Fibroblast of lung (primary cell): ENCODE results near the gene WNT11. TPM values are rescaled to one million over a fixed set of nuclear protein-coding genes. Genes with fewer than 3 reads are reported as not detected.

ENCODE experiments used
- DNase-seq, 2 donors: peaks; one replicate each; pipeline versions ENCODE4 v3.0.0 to v3.0.0-alpha.2; 2010; ENCODE audit warnings: low read depth in 2 of 2
- H2AFZ ChIP-seq: 2 replicates; pipeline ENCODE4 v1.5.1; 2012; ENCODE audit warnings: low read length, control low read depth, inconsistent platforms
- H3K27ac ChIP-seq: 2 replicates; pipeline ENCODE4 v1.5.1; 2011; ENCODE audit warnings: low read length, control low read depth; ENCODE audit not compliant: insufficient read depth
- H3K27me3 ChIP-seq: 2 replicates; pipeline ENCODE4 v1.5.1; 2011; ENCODE audit warnings: mild to moderate bottlenecking, low read length; ENCODE audit not compliant: control insufficient read depth, insufficient read depth
- H3K36me3 ChIP-seq: 2 replicates; pipeline ENCODE4 v1.5.1; 2011; ENCODE audit warnings: low read length; ENCODE audit not compliant: control insufficient read depth, insufficient read depth
- H3K4me1 ChIP-seq: 2 replicates; pipeline ENCODE4 v1.5.1; 2011; ENCODE audit warnings: low read length; ENCODE audit not compliant: control insufficient read depth, insufficient read depth; ENCODE audit errors: extremely low read depth
- H3K4me2 ChIP-seq: 2 replicates; pipeline ENCODE4 v1.5.1; 2011; ENCODE audit warnings: low read length, control low read depth; ENCODE audit not compliant: insufficient read depth; ENCODE audit errors: extremely low read depth
- H3K4me3 ChIP-seq, 4 experiments: fragments of 200-600 bp in 1 of 4; sonication (generic) in 1 of 4; replicated peaks in 1 of 4; 2 replicates each; pipeline ENCODE4 v1.5.1; 2011 to 2016; ENCODE audit warnings: low read length in 4 of 4, low read depth in 3 of 4, mild to moderate bottlenecking in 3 of 4, control low read depth in 2 of 4, inconsistent platforms in 1 of 4, mixed read lengths in 1 of 4; ENCODE audit not compliant: insufficient read depth in 1 of 4; ENCODE audit errors: control extremely low read depth in 1 of 4
- H3K79me2 ChIP-seq: 2 replicates; pipeline ENCODE4 v1.5.1; 2012; ENCODE audit warnings: mild to moderate bottlenecking, low read length, inconsistent platforms; ENCODE audit not compliant: control insufficient read depth, insufficient read depth
- H3K9ac ChIP-seq: 2 replicates; pipeline ENCODE4 v1.5.1; 2011; ENCODE audit warnings: mild to moderate bottlenecking, low read length, control low read depth; ENCODE audit not compliant: insufficient read depth
- H3K9me3 ChIP-seq: 2 replicates; pipeline ENCODE4 v1.5.1; 2012; ENCODE audit warnings: low read depth, low read length; ENCODE audit not compliant: control insufficient read depth, insufficient read depth
- H4K20me1 ChIP-seq: 2 replicates; pipeline ENCODE4 v1.5.1; 2011; ENCODE audit warnings: low read length; ENCODE audit not compliant: control insufficient read depth, insufficient read depth; ENCODE audit errors: extremely low read depth
- EZH2 ChIP-seq: IDR thresholded peaks from 2 replicates; pipeline ENCODE4 v1.5.1; 2012; ENCODE audit warnings: low read length, control low read depth, mild to moderate bottlenecking; ENCODE audit errors: missing control alignments
- polyA plus RNA-seq, 2 donors: library from polyadenylated mRNA; depleted of rRNA in 1 of 2; stranded (reverse) in 1 of 2; unstranded in 1 of 2; fragments of >200 nt; gene quantifications; 2 replicates each; pipeline ENCODE4 v1.2.1, GENCODE V29; 2011 to 2012; ENCODE audit warnings: missing spikeins in 1 of 2
- total RNA-seq: library from RNA; depleted of rRNA; stranded (reverse); fragments of >200 nt; gene quantifications from 2 replicates; pipeline ENCODE4 v1.2.1, GENCODE V29; 2014
- TF ChIP-seq, protein P1 (sequence below), 2 donors: IDR thresholded peaks in 1 of 2; conservative IDR thresholded peaks in 1 of 2; 1 replicate in 1 of 2; 2 replicates in 1 of 2; pipeline ENCODE4 v1.5.1; 2011 to 2012; ENCODE audit warnings: low read length in 2 of 2, control low read depth in 1 of 2, inconsistent platforms in 1 of 2, low read depth in 1 of 2, mild to moderate bottlenecking in 1 of 2

The WNT11 gene
- total and polyA plus RNA-seq, 2 donors (not counting 1 experiment from before 2014, with no cell fraction given), result 0.07 to 0.33 TPM

DNA sequence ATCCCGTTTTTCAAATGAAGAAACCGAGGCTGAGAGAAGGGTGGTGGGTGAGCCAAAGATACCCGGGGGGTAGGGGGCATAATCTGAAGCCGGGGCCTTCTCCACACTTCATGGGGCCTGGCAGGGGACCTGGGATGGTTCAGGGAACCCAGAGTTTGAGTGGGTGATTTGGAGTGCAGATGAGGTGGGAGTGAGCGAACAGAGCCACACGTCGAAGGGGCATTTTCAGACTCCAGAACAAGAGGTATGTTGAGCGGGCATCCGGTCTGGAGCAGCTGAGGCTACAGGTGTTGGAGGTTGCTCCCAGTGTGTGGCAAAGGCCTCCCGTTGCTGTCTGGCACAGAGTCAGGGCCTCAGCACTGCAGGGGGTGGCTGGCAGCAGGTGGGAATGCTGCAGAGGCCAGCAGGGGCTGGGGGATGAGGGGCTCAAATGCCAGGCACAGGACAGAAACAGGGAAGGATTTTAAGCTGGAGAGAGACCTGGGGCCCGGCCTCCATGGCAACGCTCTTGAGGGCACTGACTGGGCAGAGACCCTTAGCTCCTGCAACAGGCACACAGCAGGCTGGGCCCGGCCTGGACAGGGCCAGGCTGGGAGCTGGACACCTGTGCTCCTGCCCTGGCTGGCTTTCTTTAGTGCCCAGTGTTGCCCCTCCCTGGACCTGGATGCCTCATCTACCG, 46.2 kb downstream of the WNT11 start:
- DNase-seq, result no peak
- Histone ChIP-seq H3K27me3 (peaks cover 6% of the 10 kb centered on the region), H3K4me1 (peaks cover 2% of the 10 kb centered on the region)

DNA sequence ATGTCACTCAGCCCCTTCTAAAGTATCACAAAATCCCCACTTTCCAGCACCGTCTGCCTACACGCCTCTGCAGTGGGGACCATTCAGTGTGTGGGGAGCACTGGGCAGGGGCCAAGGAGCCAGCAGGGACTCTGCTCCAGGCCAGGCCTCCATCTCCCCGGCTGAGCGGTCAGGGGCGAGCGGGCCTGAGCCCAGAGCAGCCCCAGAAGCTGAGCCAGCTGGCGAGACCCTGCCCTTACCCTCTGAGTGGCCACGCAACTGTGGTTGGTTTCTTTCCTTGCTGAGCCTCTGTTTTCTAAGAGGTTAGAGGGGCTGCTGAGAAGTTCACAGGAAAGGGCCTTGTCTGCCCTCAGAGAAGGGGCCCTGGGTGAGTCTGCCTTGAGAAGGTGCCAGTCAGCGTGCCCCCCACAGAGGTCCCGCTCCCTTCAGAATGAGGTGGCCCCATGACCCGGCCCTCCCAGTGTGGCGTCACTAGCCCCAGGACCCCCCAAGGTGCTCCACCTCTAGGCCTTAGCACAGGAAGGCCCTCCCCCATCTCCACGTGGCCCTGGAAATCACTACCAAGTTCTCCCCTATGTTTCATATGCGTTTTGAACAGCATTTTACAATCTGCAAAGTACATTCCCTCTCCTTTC, 46.9 kb downstream of the WNT11 start:
- peaks cover 6% of the 10 kb centered on the region for H3K27me3 ChIP-seq
- no peak overlapping the region for H3K27ac ChIP-seq
- DNase-seq, result no peak
- H2AFZ ChIP-seq, result no peak overlapping the region
- peaks cover 2% of the 10 kb centered on the region for H3K4me1 ChIP-seq
- TF ChIP-seq, protein P1, sequence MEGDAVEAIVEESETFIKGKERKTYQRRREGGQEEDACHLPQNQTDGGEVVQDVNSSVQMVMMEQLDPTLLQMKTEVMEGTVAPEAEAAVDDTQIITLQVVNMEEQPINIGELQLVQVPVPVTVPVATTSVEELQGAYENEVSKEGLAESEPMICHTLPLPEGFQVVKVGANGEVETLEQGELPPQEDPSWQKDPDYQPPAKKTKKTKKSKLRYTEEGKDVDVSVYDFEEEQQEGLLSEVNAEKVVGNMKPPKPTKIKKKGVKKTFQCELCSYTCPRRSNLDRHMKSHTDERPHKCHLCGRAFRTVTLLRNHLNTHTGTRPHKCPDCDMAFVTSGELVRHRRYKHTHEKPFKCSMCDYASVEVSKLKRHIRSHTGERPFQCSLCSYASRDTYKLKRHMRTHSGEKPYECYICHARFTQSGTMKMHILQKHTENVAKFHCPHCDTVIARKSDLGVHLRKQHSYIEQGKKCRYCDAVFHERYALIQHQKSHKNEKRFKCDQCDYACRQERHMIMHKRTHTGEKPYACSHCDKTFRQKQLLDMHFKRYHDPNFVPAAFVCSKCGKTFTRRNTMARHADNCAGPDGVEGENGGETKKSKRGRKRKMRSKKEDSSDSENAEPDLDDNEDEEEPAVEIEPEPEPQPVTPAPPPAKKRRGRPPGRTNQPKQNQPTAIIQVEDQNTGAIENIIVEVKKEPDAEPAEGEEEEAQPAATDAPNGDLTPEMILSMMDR (conservative IDR thresholded peaks at IDR 0.05 in 1 of 2, IDR thresholded peaks at IDR 0.05 in 1 of 2; ENCODE audit: low read depth in 1 of 2, low read length in 2 of 2), result no peak
- no peak for TF ChIP-seq EZH2
- H3K4me2 ChIP-seq, result no peak overlapping the region
- H3K4me3 ChIP-seq, result no peak overlapping the region
- no peaks in the 10 kb centered on the region for H3K9me3 ChIP-seq
- no peaks in the 10 kb centered on the region for H3K79me2 ChIP-seq
- no peak overlapping the region for H3K9ac ChIP-seq
- H4K20me1 ChIP-seq, result no peaks in the 10 kb centered on the region
- no peaks in the 10 kb centered on the region for H3K36me3 ChIP-seq

More for the DNA sequence above, 46.2 kb downstream of the WNT11 start:
- H3K4me2 ChIP-seq, result no peak overlapping the region
- no peaks in the 10 kb centered on the region for H3K9me3 ChIP-seq
- no peak overlapping the region for H3K9ac ChIP-seq
- no peaks in the 10 kb centered on the region for H3K36me3 ChIP-seq
- no peaks in the 10 kb centered on the region for H4K20me1 ChIP-seq
- no peak overlapping the region for H3K27ac ChIP-seq
- no peaks in the 10 kb centered on the region for H3K79me2 ChIP-seq
- H2AFZ ChIP-seq, result no peak overlapping the region
- TF ChIP-seq, protein P1 (conservative IDR thresholded peaks at IDR 0.05 in 1 of 2, IDR thresholded peaks at IDR 0.05 in 1 of 2; ENCODE audit: low read depth in 1 of 2, low read length in 2 of 2), result no peak
- TF ChIP-seq EZH2, result no peak
- H3K4me3 ChIP-seq, result no peak overlapping the region

- DNase-seq, result no peak
- Histone ChIP-seq H3K27me3 (peaks cover 6% of the 10 kb centered on the region), H4K20me1 (no peaks in the 10 kb centered on the region), H3K79me2 (no peaks in the 10 kb centered on the region), H3K4me3 (no peak overlapping the region), H3K4me2 (no peak overlapping the region), H2AFZ (no peak overlapping the region), H3K4me1 (peaks cover 2% of the 10 kb centered on the region), H3K9me3 (no peaks in the 10 kb centered on the region), H3K9ac (no peak overlapping the region), H3K36me3 (no peaks in the 10 kb centered on the region), H3K27ac (no peak overlapping the region)
- no peak for TF ChIP-seq EZH2
- TF ChIP-seq, protein P1 (conservative IDR thresholded peaks at IDR 0.05 in 1 of 2, IDR thresholded peaks at IDR 0.05 in 1 of 2; ENCODE audit: low read depth in 1 of 2, low read length in 2 of 2), result no peak
These were observed 47.7 kb downstream of the WNT11 start for GRCh38 chr11:76158394-76159302.
